MCF 10A (cell line): ENCODE results near the gene SELENOM. TPM values are rescaled to one million over a fixed set of nuclear protein-coding genes. Genes with fewer than 3 reads are reported as not detected.

ENCODE experiments used
- BruUV-seq: library from RNA; stranded (reverse); fragments of 400-500 nt; replicated peaks from 2 replicates; lab custom pipeline; 2021; lab: Mats Ljungman, UMichigan
- CTCF ChIA-PET: fragments of 300-600 bp; sonication (Branson Sonifier 250); formaldehyde crosslinking; extraction: SDS; loops from one replicate; lab custom pipeline; 2021; ENCODE audit warnings: antibody characterized with exemption, inconsistent platforms; lab: Yijun Ruan, JAX
- POLR2A ChIA-PET: fragments of 300-600, 350-650 bp; sonication (Branson Sonifier 250); formaldehyde crosslinking; extraction: SDS; loops from one replicate; lab custom pipeline; 2020; ENCODE audit warnings: antibody characterized with exemption, inconsistent platforms; lab: Yijun Ruan, JAX
- DNase-seq: peaks from one replicate; pipeline ENCODE4 v3.0.0-alpha.2; 2018; ENCODE audit not compliant: unreplicated experiment
- H3K27ac Mint-ChIP-seq: one replicate; pipeline ENCODE4 v1.8.0; 2022; ENCODE audit warnings: mild to moderate bottlenecking, low read depth, mixed read lengths; ENCODE audit not compliant: unreplicated experiment
- H3K27me3 Mint-ChIP-seq: one replicate; pipeline ENCODE4 v1.8.0; 2022; ENCODE audit warnings: mixed read lengths; ENCODE audit not compliant: insufficient read depth, unreplicated experiment
- H3K36me3 Mint-ChIP-seq: one replicate; pipeline ENCODE4 v1.8.0; 2022; ENCODE audit warnings: mild to moderate bottlenecking, moderate library complexity, mixed read lengths; ENCODE audit not compliant: insufficient read depth, unreplicated experiment
- H3K4me1 Mint-ChIP-seq: one replicate; pipeline ENCODE4 v1.8.0; 2022; ENCODE audit warnings: mixed read lengths; ENCODE audit not compliant: insufficient read depth, unreplicated experiment
- H3K4me3 Mint-ChIP-seq: one replicate; pipeline ENCODE4 v1.8.0; 2022; ENCODE audit warnings: mild to moderate bottlenecking, moderate library complexity, mixed read lengths; ENCODE audit not compliant: unreplicated experiment
- H3K9me3 Mint-ChIP-seq: one replicate; pipeline ENCODE4 v1.8.0; 2022; ENCODE audit warnings: mixed read lengths; ENCODE audit not compliant: unreplicated experiment
- CTCF ChIP-seq: fragments of 200-600 bp; IDR thresholded peaks from one replicate; pipeline ENCODE4 v1.8.0; 2022; ENCODE audit warnings: antibody characterized with exemption, mild to moderate bottlenecking; ENCODE audit not compliant: unreplicated experiment
- intact Hi-C: fragments of 100-400 bp; cut with micrococcal nuclease; formaldehyde crosslinking; loops from 2 replicates; pipeline ENCODE4 v1.14.1; 2022
- total RNA-seq: library from RNA; stranded (reverse); gene quantifications from 2 replicates; pipeline ENCODE4 v1.2.3, GENCODE V29; 2022

Gene SELENOM
- total RNA-seq, 1 experiment from 2014 or later, result 44.9 TPM

DNA sequence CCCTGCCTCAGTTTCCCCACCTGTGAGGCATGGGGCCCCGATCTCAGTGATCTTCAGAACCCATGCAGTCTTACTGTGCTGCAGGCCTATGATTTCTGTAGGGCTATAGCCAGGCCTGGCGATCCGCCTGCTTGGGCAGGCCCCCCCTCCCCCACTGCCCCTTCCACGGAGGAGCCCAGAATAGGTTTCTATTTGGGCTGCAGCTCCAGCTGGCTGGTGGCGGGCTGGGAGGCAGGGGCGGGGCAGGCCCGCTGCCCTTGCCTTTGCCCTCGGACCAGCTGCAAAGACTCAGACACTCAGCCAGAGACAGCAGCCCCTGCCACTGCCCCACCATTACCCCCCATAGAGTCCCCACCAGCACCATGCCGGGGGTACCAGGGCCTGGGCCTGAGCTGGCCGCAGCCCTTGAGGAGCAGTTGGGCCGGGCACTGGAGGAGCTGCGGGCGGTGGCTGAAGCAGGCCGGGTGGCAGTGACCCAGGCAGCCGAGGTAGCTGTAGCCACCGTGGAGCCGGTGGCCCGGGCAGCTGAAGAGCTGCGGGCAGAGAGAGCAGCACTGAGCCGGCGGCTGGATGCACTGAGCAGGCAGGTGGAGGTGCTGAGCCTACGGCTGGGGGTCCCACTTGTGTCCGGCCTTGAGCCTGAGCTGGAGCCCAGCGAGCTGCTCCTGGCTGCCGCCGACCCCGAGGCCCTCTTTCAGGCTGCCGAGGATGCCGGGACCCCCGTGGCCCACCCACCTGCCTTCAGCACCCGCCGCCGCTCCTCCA, 14.1 kb downstream of the SELENOM start:
- DNase-seq, result no peak
- no TSS peak for BruUV-seq
- Mint-ChIP-seq H3K27me3 (no peaks in the 10 kb centered on the region), H3K27ac (no peak overlapping the region), H3K4me1 (no peaks in the 10 kb centered on the region), H3K4me3 (no peak overlapping the region), H3K36me3 (peaks cover 24% of the 10 kb centered on the region), H3K9me3 (no peaks in the 10 kb centered on the region)
- no peak for TF ChIP-seq CTCF
- CTCF ChIA-PET, result interaction anchor here (0.5 to 1.5 kb wide), 5 partner anchors 9 to 174 kb away, joined by 3 to 6 read pairs (median 4); partner anchors contain the start of gene SELENOM
- POLR2A ChIA-PET, result interaction anchor here (1.0 to 1.9 kb wide), 2 partner anchors 9 to 14 kb away, joined by 4 to 7 read pairs; partner anchors contain the start of gene SELENOM
- intact Hi-C loops, result no loop called here

DNA sequence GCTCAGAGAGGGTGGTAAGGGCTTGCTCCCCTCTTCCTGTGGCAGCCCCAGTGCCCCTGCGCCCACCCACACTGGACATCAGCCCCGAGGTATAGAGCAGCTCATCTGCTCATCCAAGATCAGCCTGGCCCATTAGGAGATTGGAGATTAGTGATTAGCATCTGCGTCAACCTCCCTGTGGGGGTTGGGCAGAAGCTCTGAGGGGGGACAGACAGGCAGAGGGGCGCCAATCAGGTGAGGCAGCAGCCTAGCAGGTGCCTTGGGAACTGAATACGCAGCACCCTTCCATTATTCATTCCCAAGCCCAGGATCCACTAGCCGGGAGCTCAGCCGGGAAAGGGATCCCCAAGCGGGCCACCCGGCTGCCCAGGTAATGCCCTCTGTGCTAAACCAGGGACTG, 15.2 kb downstream of the SELENOM start:
- no peak for DNase-seq
- Mint-ChIP-seq H3K4me1 (no peaks in the 10 kb centered on the region), H3K36me3 (peaks cover 15% of the 10 kb centered on the region), H3K27ac (no peak overlapping the region), H3K27me3 (no peaks in the 10 kb centered on the region), H3K9me3 (no peaks in the 10 kb centered on the region), H3K4me3 (no peak overlapping the region)
- ChIA-PET POLR2A (no interaction called here), CTCF (interaction anchor here (0.6 to 1.5 kb wide), 3 partner anchors 10 to 172 kb away, joined by 4 to 6 read pairs (median 5); partner anchors contain the start of gene SELENOM)
- no peak for TF ChIP-seq CTCF
- intact Hi-C loops, result no loop called here
- BruUV-seq, result no TSS peak

DNA sequence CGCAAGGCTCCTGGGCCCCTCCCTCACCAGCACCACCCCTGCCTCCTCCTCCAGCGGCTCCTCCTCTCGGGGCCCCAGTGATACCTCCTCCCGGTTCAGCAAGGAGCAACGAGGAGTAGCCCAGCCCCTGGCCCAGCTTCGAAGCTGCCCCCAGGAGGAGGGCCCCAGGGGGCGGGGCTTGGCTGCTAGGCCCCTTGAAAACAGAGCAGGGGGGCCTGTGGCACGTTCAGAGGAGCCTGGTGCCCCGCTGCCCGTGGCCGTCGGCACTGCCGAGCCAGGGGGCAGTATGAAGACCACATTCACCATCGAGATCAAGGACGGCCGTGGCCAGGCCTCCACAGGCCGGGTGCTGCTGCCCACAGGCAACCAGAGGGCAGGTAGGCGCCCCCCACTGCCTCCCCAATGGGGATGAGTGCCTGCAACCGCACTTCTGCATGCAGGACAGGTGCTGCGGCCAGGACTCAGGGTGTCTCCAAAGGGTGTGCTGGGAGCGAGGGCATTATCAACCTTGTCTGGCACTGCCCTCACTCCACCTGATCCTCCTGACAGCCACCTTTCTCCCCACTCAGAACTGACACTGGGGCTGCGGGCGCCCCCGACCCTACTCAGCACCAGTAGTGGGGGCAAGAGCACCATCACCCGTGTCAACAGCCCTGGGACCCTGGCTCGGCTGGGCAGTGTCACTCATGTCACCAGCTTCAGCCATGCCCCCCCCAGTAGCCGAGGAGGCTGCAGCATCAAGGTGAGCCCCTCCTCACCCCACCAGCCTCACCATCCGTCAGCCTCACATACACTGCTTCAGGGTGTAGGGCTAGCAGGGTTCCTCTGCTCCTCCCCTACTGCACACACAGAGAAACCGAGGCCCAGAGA, 16.0 kb downstream of the SELENOM start:
- BruUV-seq, result no TSS peak
- ChIA-PET POLR2A (no interaction called here), CTCF (interaction anchor here (0.5 to 1.5 kb wide), 2 partner anchors 16 to 171 kb away, joined by 4 to 6 read pairs; partner anchors contain the start of gene SELENOM)
- H3K27me3 Mint-ChIP-seq, result no peaks in the 10 kb centered on the region
- intact Hi-C loops, result no loop called here
- no peak for DNase-seq
- no peaks in the 10 kb centered on the region for H3K9me3 Mint-ChIP-seq
- TF ChIP-seq CTCF, result no peak
- H3K27ac Mint-ChIP-seq, result no peak overlapping the region
- no peak overlapping the region for H3K4me3 Mint-ChIP-seq
- H3K36me3 Mint-ChIP-seq, result peaks cover 11% of the 10 kb centered on the region
- H3K4me1 Mint-ChIP-seq, result no peaks in the 10 kb centered on the region
